Keratinocyte (primary cell): ENCODE measurements around the gene OCEL1. TPM values are rescaled to one million over a fixed set of nuclear protein-coding genes. Genes with fewer than 3 reads are reported as not detected.

Experiments
- DNase-seq: peaks from one replicate; pipeline ENCODE4 v3.0.0-alpha.2; 2011; ENCODE audit warnings: low read depth, missing footprints, low spot score
- FAIRE-seq: peaks from 2 replicates; lab custom pipeline; 2011; peaks lifted over from hg19 to GRCh38; lab: Jason Lieb, UNC
- H2AFZ ChIP-seq: 2 replicates; pipeline ENCODE4 v1.6.0; 2012; ENCODE audit warnings: low read length, control low read depth, inconsistent platforms; ENCODE audit not compliant: control insufficient read depth
- H3K27ac ChIP-seq: 2 replicates; pipeline ENCODE4 v1.5.1; 2011; ENCODE audit warnings: low read length; ENCODE audit not compliant: control insufficient read depth, insufficient read depth
- H3K27me3 ChIP-seq: 3 replicates; pipeline ENCODE4 v1.6.0; 2011; ENCODE audit warnings: low read length; ENCODE audit not compliant: control insufficient read depth, insufficient read depth; ENCODE audit errors: extremely low read depth
- H3K36me3 ChIP-seq, 2 experiments: 2 replicates in 1 of 2; 3 replicates in 1 of 2; pipeline ENCODE4 v1.5.1; 2011; ENCODE audit warnings: low read length in 2 of 2, mild to moderate bottlenecking in 1 of 2; ENCODE audit not compliant: control insufficient read depth in 2 of 2, insufficient read depth in 2 of 2; ENCODE audit errors: extremely low read depth in 1 of 2
- H3K4me1 ChIP-seq: 3 replicates; pipeline ENCODE4 v1.5.1; 2011; ENCODE audit warnings: low read length; ENCODE audit not compliant: control insufficient read depth, insufficient read depth; ENCODE audit errors: extremely low read depth
- H3K4me2 ChIP-seq: 3 replicates; pipeline ENCODE4 v1.6.0; 2011; ENCODE audit warnings: low read depth, low read length; ENCODE audit not compliant: control insufficient read depth, insufficient read depth; ENCODE audit errors: extremely low read depth
- H3K4me3 ChIP-seq, 3 experiments: fragments of 200-600 bp in 1 of 3; sonication (generic) in 1 of 3; 2 replicates in 2 of 3; 3 replicates in 1 of 3; pipeline ENCODE4 v1.5.1; 2011 to 2016; ENCODE audit warnings: low read length in 3 of 3, mild to moderate bottlenecking in 3 of 3, control low read depth in 2 of 3, inconsistent platforms in 1 of 3, low read depth in 1 of 3, mixed read lengths in 1 of 3, mixed run types in 1 of 3, moderate library complexity in 1 of 3; ENCODE audit not compliant: control insufficient read depth in 2 of 3, insufficient read depth in 2 of 3; ENCODE audit errors: extremely low read depth in 1 of 3
- H3K79me2 ChIP-seq: 2 replicates; pipeline ENCODE4 v1.6.0; 2012; ENCODE audit warnings: low read length; ENCODE audit not compliant: control insufficient read depth, insufficient read depth
- H3K9ac ChIP-seq: 3 replicates; pipeline ENCODE4 v1.6.0; 2011; ENCODE audit warnings: low read length; ENCODE audit not compliant: control insufficient read depth, insufficient read depth; ENCODE audit errors: extremely low read depth
- H3K9me1 ChIP-seq: 3 replicates; pipeline ENCODE4 v1.6.0; 2011; ENCODE audit warnings: low read length; ENCODE audit not compliant: control insufficient read depth, insufficient read depth; ENCODE audit errors: extremely low read depth
- H3K9me3 ChIP-seq: 2 replicates; pipeline ENCODE4 v1.5.1; 2012; ENCODE audit warnings: low read depth, low read length; ENCODE audit not compliant: control insufficient read depth
- H4K20me1 ChIP-seq: 3 replicates; pipeline ENCODE4 v1.6.0; 2011; ENCODE audit warnings: low read length; ENCODE audit not compliant: control insufficient read depth, insufficient read depth; ENCODE audit errors: extremely low read depth
- EZH2 ChIP-seq: IDR thresholded peaks from one replicate; pipeline ENCODE4 v1.6.1; 2012; ENCODE audit warnings: inconsistent platforms, mild to moderate bottlenecking, low read length, moderate library complexity
- dilution Hi-C: fragments of 300-500 bp; cut with MboI; formaldehyde crosslinking; loops from one replicate; pipeline ENCODE4 v1.7.0; 2020; ENCODE audit warnings: low sequenced_read_pairs; ENCODE audit not compliant: extremely low pct_ligation_motif_present
- polyA plus RNA-seq, 5 experiments: library from polyadenylated mRNA; depleted of rRNA in 3 of 5; stranded (reverse) in 3 of 5; stranded (forward) in 1 of 5; unstranded in 1 of 5; fragments of >200 nt; gene quantifications; 1 replicate in 1 of 5; 2 replicates in 3 of 5; 3 replicates in 1 of 5; pipeline versions ENCODE4 v1.2.1 to v1.2.3, GENCODE V29; 2011 to 2012; ENCODE audit warnings: missing spikeins in 2 of 5, low read depth in 1 of 5, low replicate concordance in 1 of 5
- TF ChIP-seq, protein P1 (sequence below), 3 experiments: IDR thresholded peaks in 1 of 3; conservative IDR thresholded peaks in 1 of 3; optimal IDR thresholded peaks in 1 of 3; 2 replicates in 2 of 3; 3 replicates in 1 of 3; pipeline versions ENCODE3 to v1.5.1; 2011; ENCODE audit warnings: low read length in 3 of 3, mild to moderate bottlenecking in 3 of 3, moderate library complexity in 2 of 3, control low read depth in 1 of 3, inconsistent platforms in 1 of 3; ENCODE audit not compliant: insufficient read depth in 2 of 3; ENCODE audit errors: extremely low read depth in 1 of 3

OCEL1 gene
- polyA plus RNA-seq, 1 donor (not counting 4 experiments of a cell fraction or from before 2014, with no cell fraction given): 2.2 TPM

DNA sequence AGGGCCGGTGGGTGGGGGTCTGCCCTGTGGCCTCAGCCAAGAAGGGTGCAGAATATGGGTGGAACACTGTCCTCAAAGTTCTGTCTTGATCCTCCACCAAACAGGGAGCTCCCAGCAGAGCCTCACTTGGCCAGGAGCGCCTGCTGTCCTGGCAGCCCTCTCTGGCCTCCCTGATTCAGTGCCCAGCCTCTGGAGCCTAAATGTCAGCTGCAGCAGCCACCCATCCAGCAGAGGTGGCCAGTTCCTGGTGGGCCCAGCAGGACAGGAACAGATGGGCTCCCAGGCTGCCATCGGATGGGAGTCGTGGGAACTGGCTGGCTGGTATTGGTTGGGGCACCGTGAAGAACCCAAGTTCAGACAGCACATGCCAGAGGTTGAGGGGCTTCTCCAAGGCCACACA, 12.7 kb upstream of the OCEL1 start:
- DNase-seq (no peak), FAIRE-seq (no peak)
- TF ChIP-seq EZH2: no peak
- TF ChIP-seq, protein P1, sequence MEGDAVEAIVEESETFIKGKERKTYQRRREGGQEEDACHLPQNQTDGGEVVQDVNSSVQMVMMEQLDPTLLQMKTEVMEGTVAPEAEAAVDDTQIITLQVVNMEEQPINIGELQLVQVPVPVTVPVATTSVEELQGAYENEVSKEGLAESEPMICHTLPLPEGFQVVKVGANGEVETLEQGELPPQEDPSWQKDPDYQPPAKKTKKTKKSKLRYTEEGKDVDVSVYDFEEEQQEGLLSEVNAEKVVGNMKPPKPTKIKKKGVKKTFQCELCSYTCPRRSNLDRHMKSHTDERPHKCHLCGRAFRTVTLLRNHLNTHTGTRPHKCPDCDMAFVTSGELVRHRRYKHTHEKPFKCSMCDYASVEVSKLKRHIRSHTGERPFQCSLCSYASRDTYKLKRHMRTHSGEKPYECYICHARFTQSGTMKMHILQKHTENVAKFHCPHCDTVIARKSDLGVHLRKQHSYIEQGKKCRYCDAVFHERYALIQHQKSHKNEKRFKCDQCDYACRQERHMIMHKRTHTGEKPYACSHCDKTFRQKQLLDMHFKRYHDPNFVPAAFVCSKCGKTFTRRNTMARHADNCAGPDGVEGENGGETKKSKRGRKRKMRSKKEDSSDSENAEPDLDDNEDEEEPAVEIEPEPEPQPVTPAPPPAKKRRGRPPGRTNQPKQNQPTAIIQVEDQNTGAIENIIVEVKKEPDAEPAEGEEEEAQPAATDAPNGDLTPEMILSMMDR (optimal IDR thresholded peaks at IDR 0.05 in 1 of 3, IDR thresholded peaks at IDR 0.05 in 1 of 3, conservative IDR thresholded peaks at IDR 0.05 in 1 of 3; ENCODE audit: extremely low read depth in 1 of 3, insufficient read depth in 2 of 3, low read length in 3 of 3): no peak
- H3K4me1 ChIP-seq: peaks cover 7% of the 10 kb centered on the region
- no peak overlapping the region for H3K4me3 ChIP-seq
- no peak overlapping the region for H3K9ac ChIP-seq
- H3K27me3 ChIP-seq: no peaks in the 10 kb centered on the region
- no peak overlapping the region for H3K27ac ChIP-seq
- H3K4me2 ChIP-seq: no peak overlapping the region
- H3K9me1 ChIP-seq: no peaks in the 10 kb centered on the region
- dilution Hi-C loops: no loop called here
- H2AFZ ChIP-seq: no peak overlapping the region
- no peaks in the 10 kb centered on the region for H3K79me2 ChIP-seq
- no peaks in the 10 kb centered on the region for H4K20me1 ChIP-seq
- H3K9me3 ChIP-seq: no peaks in the 10 kb centered on the region
- peaks cover 6 to 28% of the 10 kb centered on the region in 2 experiments for H3K36me3 ChIP-seq

DNA sequence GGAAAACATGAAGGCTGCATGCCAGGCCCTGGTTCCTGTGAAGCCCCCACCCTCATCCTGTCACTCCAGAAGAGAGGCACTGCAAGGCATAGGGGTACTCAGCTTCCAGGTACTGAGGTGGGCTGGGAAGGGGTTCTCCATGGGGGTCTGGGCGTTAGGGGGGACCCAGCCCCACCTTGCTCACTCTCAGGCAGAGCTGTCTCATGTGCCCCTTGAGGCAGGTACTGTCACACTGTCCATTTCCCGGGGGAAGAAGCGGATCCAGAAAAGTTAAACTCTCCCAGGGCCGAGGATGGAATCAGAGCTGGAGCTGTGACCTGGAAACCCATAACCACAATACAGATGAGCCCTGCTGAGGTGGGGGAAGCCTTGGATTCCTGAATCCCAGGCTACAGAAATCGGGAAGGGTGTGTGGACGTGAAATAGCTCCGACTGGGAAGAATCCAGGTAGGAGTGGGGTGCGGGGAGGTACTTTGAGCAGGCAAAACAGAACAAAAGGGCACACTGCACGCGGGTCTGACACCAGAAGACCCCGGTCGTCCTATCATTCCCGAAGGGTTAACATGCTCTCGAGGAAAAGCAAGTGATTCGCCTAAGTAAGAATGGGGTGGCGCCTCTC, 11.4 kb upstream of the OCEL1 start:
- peaks cover 2 to 24% of the 10 kb centered on the region in 2 experiments for H3K36me3 ChIP-seq
- dilution Hi-C loops: no loop called here
- FAIRE-seq: no peak

More for the DNA sequence above, 11.4 kb upstream of the OCEL1 start:
- no peak for DNase-seq
- Histone ChIP-seq H3K9ac (peak overlapping the region; percentile 92), H3K4me3 (peak overlapping the region; percentile 67 to 82 (median 76)), H4K20me1 (no peaks in the 10 kb centered on the region), H3K79me2 (no peaks in the 10 kb centered on the region), H3K27ac (peak overlapping the region; percentile 86), H3K4me2 (peak overlapping the region; percentile 98), H3K9me3 (no peaks in the 10 kb centered on the region), H3K27me3 (no peaks in the 10 kb centered on the region), H3K4me1 (peaks cover 7% of the 10 kb centered on the region), H2AFZ (peak overlapping the region; percentile 90), H3K9me1 (no peaks in the 10 kb centered on the region)
- TF ChIP-seq, protein P1 (optimal IDR thresholded peaks at IDR 0.05 in 1 of 3, IDR thresholded peaks at IDR 0.05 in 1 of 3, conservative IDR thresholded peaks at IDR 0.05 in 1 of 3; ENCODE audit: extremely low read depth in 1 of 3, insufficient read depth in 2 of 3, low read length in 3 of 3): no peak
- TF ChIP-seq EZH2: no peak
